ENCODE results near the gene TRAPPC12. TPM values are rescaled to one million over a fixed set of nuclear protein-coding genes. Genes with fewer than 3 reads are reported as not detected.
"Not testable (repeated sequence)": the region's sequence is repeated elsewhere in the genome, so short reads cannot be mapped to it uniquely, and the experiment has no call there.

Gene TRAPPC12
- total RNA-seq, 3 donors from 2014 or later = 76.9 to 102 (median 97.8) TPM

DNA sequence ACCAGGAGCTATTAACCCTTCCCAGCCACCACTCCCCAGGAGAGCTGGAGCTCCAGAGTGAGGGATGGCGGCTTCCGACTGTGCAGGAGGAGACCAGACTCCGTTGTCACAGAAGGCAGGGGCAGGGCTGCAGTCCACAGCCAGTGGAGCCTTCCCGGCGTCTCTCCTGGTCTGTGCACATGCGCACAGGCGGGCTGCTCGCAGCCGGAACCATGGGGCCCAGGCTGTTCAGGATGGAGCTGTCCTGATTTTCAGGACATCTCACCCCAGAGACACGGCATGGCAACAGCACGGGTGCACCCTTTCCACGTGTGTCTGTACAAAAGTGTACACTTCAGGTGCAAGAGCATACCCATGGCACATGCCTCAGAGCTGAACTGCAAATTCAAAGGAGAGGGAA is 30.7 kb upstream of the TRAPPC12 start:
- TF ChIP-seq, protein P1, sequence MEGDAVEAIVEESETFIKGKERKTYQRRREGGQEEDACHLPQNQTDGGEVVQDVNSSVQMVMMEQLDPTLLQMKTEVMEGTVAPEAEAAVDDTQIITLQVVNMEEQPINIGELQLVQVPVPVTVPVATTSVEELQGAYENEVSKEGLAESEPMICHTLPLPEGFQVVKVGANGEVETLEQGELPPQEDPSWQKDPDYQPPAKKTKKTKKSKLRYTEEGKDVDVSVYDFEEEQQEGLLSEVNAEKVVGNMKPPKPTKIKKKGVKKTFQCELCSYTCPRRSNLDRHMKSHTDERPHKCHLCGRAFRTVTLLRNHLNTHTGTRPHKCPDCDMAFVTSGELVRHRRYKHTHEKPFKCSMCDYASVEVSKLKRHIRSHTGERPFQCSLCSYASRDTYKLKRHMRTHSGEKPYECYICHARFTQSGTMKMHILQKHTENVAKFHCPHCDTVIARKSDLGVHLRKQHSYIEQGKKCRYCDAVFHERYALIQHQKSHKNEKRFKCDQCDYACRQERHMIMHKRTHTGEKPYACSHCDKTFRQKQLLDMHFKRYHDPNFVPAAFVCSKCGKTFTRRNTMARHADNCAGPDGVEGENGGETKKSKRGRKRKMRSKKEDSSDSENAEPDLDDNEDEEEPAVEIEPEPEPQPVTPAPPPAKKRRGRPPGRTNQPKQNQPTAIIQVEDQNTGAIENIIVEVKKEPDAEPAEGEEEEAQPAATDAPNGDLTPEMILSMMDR (IDR thresholded peaks at IDR 0.05) = no peak
- Histone ChIP-seq H3K4me3 (no peak overlapping the region), H3K4me1 (ENCODE audit: low read depth) (no peaks in the 10 kb centered on the region), H3K36me3 (ENCODE audit: low read depth) (no peaks in the 10 kb centered on the region), H3K9me3 (no peaks in the 10 kb centered on the region)
- intact Hi-C loops (cut with DNase I, micrococcal nuclease) = no loop called here
- no peak for DNase-seq
- no peak for ATAC-seq

DNA sequence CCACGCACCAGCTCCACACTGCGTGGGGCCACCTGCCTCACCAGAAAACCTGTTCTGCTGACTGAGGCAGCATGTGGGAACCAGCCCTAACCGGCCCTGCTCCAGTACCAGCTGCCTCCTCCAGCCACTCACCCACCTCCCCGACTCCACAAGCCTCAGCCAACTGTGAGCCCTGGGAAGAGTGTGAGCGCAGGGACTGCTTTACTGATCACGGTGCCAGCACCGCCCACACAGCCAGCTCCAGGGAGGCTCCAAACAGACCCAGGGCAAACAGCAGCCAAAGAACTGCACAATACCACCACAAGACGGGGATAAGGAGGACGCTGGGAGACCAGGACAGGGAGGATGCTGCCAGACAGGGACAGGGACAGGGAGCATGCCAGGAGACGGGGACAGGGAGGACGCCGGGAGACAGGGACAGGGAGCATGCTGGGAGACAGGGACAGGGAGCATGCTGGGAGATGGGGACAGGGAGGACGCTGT is 30.2 kb upstream of the TRAPPC12 start:
- Histone ChIP-seq H3K36me3 (ENCODE audit: low read depth) (no peaks in the 10 kb centered on the region), H3K4me3 (no peak overlapping the region), H3K9me3 (no peaks in the 10 kb centered on the region), H3K4me1 (ENCODE audit: low read depth) (no peaks in the 10 kb centered on the region)
- TF ChIP-seq, protein P1 (IDR thresholded peaks at IDR 0.05) = no peak
- ATAC-seq (no peak), DNase-seq (no peak)
- intact Hi-C loops (cut with DNase I, micrococcal nuclease) = no loop called here

DNA sequence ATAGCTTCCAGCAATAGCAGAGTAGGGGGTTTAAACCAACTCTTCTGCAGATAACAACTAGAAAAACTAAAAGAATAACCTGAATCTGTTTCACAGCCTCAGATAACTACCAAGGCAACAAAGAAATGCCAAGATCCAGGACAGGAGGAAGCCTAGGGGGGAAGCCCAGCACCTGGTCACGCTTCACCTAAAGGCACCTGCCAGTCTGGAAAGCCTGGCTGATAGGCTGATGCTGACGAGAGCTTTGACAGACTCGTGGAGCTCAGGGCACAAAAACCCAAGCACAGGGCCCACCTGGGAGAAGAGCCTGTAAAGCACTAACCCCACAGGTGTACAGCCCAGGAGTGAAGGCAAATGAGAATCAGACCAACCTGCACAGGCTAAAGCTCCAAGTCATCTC is 24.5 kb upstream of the TRAPPC12 start:
- intact Hi-C loops (cut with DNase I, micrococcal nuclease) = no loop called here
- no peaks in the 10 kb centered on the region for H3K36me3 ChIP-seq (ENCODE audit: low read depth)
- no peaks in the 10 kb centered on the region for H3K9me3 ChIP-seq
- no peak overlapping the region for H3K4me3 ChIP-seq
- TF ChIP-seq, protein P1 (IDR thresholded peaks at IDR 0.05) = no peak
- no peaks in the 10 kb centered on the region for H3K4me1 ChIP-seq (ENCODE audit: low read depth)
- DNase-seq (no peak), ATAC-seq (no peak)

DNA sequence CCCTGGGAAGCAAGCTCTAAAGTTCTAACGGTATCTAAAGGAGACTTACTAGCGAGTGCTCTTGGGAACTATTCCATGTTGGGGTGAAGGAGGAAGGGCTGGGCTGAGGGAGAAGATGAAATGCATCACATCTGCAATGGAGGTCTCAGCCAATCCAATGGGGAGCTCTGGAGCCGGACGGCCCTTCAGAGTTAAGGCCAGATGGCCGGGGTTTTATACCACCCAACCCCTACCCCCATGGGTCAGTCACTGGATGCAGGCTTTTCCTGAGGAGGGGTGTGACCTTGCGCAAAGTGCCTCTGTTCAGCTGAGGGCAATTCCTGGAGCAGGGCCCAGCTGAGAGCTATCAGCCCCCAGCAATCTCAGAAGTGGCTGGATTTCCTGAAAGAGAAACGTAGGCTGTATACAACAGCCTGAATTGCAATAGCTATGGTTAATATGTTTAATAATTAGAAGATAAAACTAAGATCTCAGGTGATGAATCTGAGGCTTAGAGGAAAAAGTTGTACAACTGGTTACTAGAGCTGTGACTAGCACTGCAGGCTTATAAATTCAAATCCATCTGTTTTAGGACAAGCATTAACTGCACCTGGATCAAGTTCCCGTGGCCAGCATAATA is 23.4 kb upstream of the TRAPPC12 start:
- Histone ChIP-seq H3K36me3 (ENCODE audit: low read depth) (no peaks in the 10 kb centered on the region), H3K4me3 (no peak overlapping the region), H3K9me3 (no peaks in the 10 kb centered on the region), H3K4me1 (ENCODE audit: low read depth) (no peaks in the 10 kb centered on the region)
- no peak for ATAC-seq
- intact Hi-C loops (cut with DNase I, micrococcal nuclease) = no loop called here
- TF ChIP-seq, protein P1 (IDR thresholded peaks at IDR 0.05) = no peak
- no peak for DNase-seq

DNA sequence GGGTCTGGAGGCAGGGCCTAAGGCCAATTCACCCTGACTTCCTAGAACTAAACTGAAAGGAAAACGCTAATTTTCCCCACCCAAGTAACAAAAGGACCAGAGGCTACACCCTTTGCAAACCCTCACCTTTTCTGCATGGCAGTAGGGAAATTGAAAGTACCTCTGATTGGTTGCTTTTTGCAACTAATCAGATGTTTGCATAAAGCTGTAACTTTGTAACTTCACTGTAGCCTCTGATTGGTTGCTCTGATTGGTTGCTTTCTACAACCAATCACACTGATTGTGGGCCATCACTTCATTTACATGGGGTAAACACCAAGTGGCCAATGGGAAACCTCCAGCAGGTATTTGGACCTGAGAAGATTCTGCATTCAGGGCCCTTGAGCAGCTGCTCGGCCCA is 22.7 kb upstream of the TRAPPC12 start:
- Histone ChIP-seq H3K4me1 (ENCODE audit: low read depth) (no peaks in the 10 kb centered on the region), H3K4me3 (no peak overlapping the region), H3K9me3 (no peaks in the 10 kb centered on the region), H3K36me3 (ENCODE audit: low read depth) (no peaks in the 10 kb centered on the region)
- intact Hi-C loops (cut with DNase I, micrococcal nuclease) = no loop called here
- ATAC-seq = peak; percentile 46
- no peak for DNase-seq
- TF ChIP-seq, protein P1 (IDR thresholded peaks at IDR 0.05) = no peak

DNA sequence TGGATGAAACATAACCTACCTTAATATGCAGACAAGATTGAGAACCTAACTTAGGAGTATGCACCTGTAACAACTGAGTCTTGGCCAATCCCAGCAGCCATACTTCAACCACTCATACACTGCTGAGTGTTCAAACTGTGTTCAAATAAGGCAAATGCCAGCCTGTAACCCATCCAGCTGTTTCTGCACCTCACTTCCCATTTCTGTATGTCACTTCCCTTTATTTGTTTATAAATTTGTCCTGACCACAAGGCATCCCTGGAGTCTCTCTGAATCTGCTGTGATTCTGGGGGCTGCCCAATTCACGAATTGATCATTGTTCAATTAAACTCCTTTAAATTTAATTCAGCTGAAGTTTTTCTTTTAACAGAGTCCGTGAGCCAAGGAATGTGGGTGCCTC is 22.0 kb upstream of the TRAPPC12 start:
- H3K9me3 ChIP-seq; DNase-seq; H3K36me3 ChIP-seq (ENCODE audit: low read depth); H3K4me1 ChIP-seq (ENCODE audit: low read depth); H3K4me3 ChIP-seq; ATAC-seq; intact Hi-C loops (cut with DNase I, micrococcal nuclease): not testable (repeated sequence)

All from mucosa of descending colon (tissue), 3 donors.